Measurements from ENCODE around the gene OR6B2.

The OR6B2 gene

DNA sequence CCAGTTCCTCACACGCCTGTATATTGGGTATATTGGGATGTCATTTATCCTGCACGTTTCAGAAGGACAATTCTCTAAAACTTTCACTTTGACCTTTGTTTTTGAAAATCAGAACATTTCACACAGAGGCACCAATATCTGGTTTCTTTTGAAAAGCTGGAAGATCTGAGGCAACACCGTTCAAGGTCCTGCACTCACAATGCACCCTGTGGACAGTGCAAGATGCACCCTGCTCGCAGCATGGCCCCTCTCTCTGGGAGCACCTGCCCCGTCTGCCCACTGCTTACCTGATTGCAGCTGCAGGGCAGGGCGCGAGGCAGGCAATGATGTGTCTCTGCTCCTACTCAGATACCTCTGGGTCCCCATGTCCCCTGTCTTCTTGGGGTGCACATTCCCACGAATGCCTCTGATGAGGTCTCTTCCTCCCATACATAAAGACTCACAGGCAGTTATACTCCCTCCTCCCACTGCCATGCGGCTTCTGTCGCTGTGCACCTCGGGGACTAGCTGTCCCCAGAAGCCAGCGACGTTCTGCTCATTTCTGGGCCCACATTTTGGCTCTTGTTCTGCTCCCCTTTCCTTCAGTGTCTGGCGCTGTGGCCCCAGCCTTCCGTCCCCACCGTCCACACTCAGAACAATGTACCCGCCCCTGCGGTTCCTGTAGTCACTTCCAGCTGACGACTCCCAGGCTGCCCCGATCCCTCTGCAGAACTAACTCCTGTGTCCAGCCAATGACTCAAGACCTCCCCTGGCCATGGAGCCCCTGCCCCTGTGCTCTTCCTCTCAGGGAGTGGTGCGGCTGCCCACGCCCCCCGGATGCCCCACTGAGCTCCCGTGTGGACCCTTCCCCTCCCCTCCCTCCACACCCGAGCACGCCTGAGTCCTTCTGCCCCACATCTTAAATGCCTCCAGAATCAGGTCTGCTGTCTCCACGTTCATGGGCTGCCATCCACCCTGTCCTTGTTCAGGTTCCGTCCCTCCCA, 23.2 kb upstream of the OR6B2 start, which contains the start of gene OR6B3:
Gene OR6B3, minus strand, starts transcription at position 349 of the 983 bp plus-strand sequence.
- no peaks in the 10 kb centered on the region for H3K4me1 ChIP-seq (ENCODE audit: low read length)
- no peaks in the 10 kb centered on the region for H3K36me3 ChIP-seq (replicated peaks; ENCODE audit: low read depth, low read length)
- H3K27me3 ChIP-seq (ENCODE audit: low read depth, low read length): peaks cover 10% of the 10 kb centered on the region; the same call in 1 of the 2 replicates
- no peaks in the 10 kb centered on the region for H3K9me3 ChIP-seq (ENCODE audit: insufficient read depth, low read length)
- no peak within 1 kb of the TSS for H3K4me3 ChIP-seq (ENCODE audit: low read length)
- TF ChIP-seq, protein P1, sequence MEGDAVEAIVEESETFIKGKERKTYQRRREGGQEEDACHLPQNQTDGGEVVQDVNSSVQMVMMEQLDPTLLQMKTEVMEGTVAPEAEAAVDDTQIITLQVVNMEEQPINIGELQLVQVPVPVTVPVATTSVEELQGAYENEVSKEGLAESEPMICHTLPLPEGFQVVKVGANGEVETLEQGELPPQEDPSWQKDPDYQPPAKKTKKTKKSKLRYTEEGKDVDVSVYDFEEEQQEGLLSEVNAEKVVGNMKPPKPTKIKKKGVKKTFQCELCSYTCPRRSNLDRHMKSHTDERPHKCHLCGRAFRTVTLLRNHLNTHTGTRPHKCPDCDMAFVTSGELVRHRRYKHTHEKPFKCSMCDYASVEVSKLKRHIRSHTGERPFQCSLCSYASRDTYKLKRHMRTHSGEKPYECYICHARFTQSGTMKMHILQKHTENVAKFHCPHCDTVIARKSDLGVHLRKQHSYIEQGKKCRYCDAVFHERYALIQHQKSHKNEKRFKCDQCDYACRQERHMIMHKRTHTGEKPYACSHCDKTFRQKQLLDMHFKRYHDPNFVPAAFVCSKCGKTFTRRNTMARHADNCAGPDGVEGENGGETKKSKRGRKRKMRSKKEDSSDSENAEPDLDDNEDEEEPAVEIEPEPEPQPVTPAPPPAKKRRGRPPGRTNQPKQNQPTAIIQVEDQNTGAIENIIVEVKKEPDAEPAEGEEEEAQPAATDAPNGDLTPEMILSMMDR (IDR thresholded peaks at IDR 0.05; ENCODE audit: low read depth, low read length): no peak
- no peak for TF ChIP-seq EZH2phosphoT487 (IDR thresholded peaks at IDR 0.05; ENCODE audit: low read depth)
- no peak within 1 kb of the TSS for H3K9ac ChIP-seq (ENCODE audit: low read length)
- no peak within 1 kb of the TSS for H2AFZ ChIP-seq (ENCODE audit: low read depth, low read length)
- H4K20me1 ChIP-seq (ENCODE audit: insufficient read depth, low read length): no peaks in the 10 kb centered on the region
- no peak within 1 kb of the TSS for H3K4me2 ChIP-seq (ENCODE audit: low read length)
- H3K79me2 ChIP-seq (ENCODE audit: low read length): no peaks in the 10 kb centered on the region
- no peak within 1 kb of the TSS for H3K27ac ChIP-seq (ENCODE audit: low read length)

- Histone ChIP-seq H2AFZ (ENCODE audit: low read depth, low read length) (no peak overlapping the region), H3K27me3 (ENCODE audit: low read depth, low read length) (peaks cover 7% of the 10 kb centered on the region; the same call in 1 of the 2 replicates), H3K4me1 (ENCODE audit: low read length) (no peaks in the 10 kb centered on the region), H3K9me3 (ENCODE audit: insufficient read depth, low read length) (no peaks in the 10 kb centered on the region), H3K4me2 (ENCODE audit: low read length) (no peak overlapping the region), H3K27ac (ENCODE audit: low read length) (no peak overlapping the region), H3K9ac (ENCODE audit: low read length) (no peak overlapping the region), H3K4me3 (ENCODE audit: low read length) (no peak overlapping the region), H3K79me2 (ENCODE audit: low read length) (no peaks in the 10 kb centered on the region), H3K36me3 (replicated peaks; ENCODE audit: low read depth, low read length) (no peaks in the 10 kb centered on the region), H4K20me1 (ENCODE audit: insufficient read depth, low read length) (no peaks in the 10 kb centered on the region)
- TF ChIP-seq, protein P1 (IDR thresholded peaks at IDR 0.05; ENCODE audit: low read depth, low read length): no peak
- no peak for TF ChIP-seq EZH2phosphoT487 (IDR thresholded peaks at IDR 0.05; ENCODE audit: low read depth)
These were observed 22.3 kb upstream of the OR6B2 start for GRCh38 chr2:240052524-240052923.

DNA sequence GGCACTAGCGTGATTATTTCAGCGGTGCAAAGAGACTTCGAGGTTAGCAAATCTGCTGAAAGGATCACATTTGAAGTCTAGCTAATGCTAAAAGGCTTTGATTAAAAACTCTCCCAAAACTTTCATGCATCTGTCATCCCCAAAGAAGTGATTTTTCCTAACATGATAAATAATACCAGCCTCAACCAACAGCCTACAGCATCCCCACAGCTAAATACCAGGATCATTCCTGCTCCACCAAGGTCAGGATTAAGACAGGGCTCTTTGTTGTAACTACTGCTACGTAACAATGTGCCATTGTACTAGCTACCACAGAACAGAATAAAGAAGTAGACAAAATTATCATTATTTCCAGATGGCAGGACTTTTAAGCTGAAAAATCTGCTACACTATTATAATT, 21.5 kb upstream of the OR6B2 start:
- Histone ChIP-seq H3K27me3 (ENCODE audit: low read depth, low read length) (peaks cover 7% of the 10 kb centered on the region; the same call in 1 of the 2 replicates), H4K20me1 (ENCODE audit: insufficient read depth, low read length) (no peaks in the 10 kb centered on the region), H3K9me3 (ENCODE audit: insufficient read depth, low read length) (no peaks in the 10 kb centered on the region), H3K79me2 (ENCODE audit: low read length) (no peaks in the 10 kb centered on the region), H3K4me1 (ENCODE audit: low read length) (no peaks in the 10 kb centered on the region), H3K9ac (ENCODE audit: low read length) (no peak overlapping the region), H2AFZ (ENCODE audit: low read depth, low read length) (no peak overlapping the region), H3K4me2 (ENCODE audit: low read length) (no peak overlapping the region), H3K4me3 (ENCODE audit: low read length) (no peak overlapping the region), H3K27ac (ENCODE audit: low read length) (no peak overlapping the region), H3K36me3 (replicated peaks; ENCODE audit: low read depth, low read length) (no peaks in the 10 kb centered on the region)
- TF ChIP-seq, protein P1 (IDR thresholded peaks at IDR 0.05; ENCODE audit: low read depth, low read length): no peak
- TF ChIP-seq EZH2phosphoT487 (IDR thresholded peaks at IDR 0.05; ENCODE audit: low read depth): no peak

DNA sequence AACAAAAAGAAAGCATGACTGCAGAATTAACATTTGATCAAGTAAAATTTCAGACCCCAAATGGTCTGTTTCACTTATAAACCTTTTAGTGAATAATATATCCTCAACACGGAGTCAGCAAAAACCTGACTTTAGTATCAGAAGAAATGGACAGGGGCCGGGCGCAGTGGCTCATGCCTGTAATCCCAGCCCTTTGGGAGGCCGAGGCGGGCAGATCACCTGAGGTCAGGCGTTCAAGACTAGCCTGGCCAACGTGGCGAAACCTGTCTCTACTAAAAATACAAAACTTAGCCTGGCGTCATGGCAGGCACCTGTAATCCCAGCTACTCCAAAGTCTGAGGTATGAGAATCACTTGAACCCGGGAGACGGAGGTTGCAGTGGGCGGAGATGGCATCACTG, 20.0 kb upstream of the OR6B2 start:
- H3K9me3 ChIP-seq (ENCODE audit: insufficient read depth, low read length): no peaks in the 10 kb centered on the region
- TF ChIP-seq, protein P1 (IDR thresholded peaks at IDR 0.05; ENCODE audit: low read depth, low read length): no peak
- no peak for TF ChIP-seq EZH2phosphoT487 (IDR thresholded peaks at IDR 0.05; ENCODE audit: low read depth)

More for the DNA sequence above, 20.0 kb upstream of the OR6B2 start:
- Histone ChIP-seq H3K27ac (ENCODE audit: low read length) (no peak overlapping the region), H3K4me2 (ENCODE audit: low read length) (no peak overlapping the region), H3K4me1 (ENCODE audit: low read length) (no peaks in the 10 kb centered on the region), H3K27me3 (ENCODE audit: low read depth, low read length) (peaks cover 7% of the 10 kb centered on the region; the same call in 1 of the 2 replicates), H3K4me3 (ENCODE audit: low read length) (no peak overlapping the region), H3K79me2 (ENCODE audit: low read length) (no peaks in the 10 kb centered on the region), H3K9ac (ENCODE audit: low read length) (no peak overlapping the region), H2AFZ (ENCODE audit: low read depth, low read length) (no peak overlapping the region), H4K20me1 (ENCODE audit: insufficient read depth, low read length) (no peaks in the 10 kb centered on the region), H3K36me3 (replicated peaks; ENCODE audit: low read depth, low read length) (no peaks in the 10 kb centered on the region)

Data from OCI-LY3 (cell line).